NCI-H524 treated with DMSO at 0.1 percent for 48 hours (cell line): Measurements from ENCODE around the gene SMARCB1.

ENCODE experiments used
- DNase-seq: peaks from one replicate; lab custom pipeline; 2025; lab: John Stamatoyannopoulos, UW

SMARCB1 gene

GRCh38 chr22:23786752-23787599 is at the start of gene SMARCB1:
TSS of gene SMARCB1 (plus strand) at chr22:23786966. CDS start at chr22:23787170, 204 bp downstream.
- DNase-seq: peak; percentile 35

DNA sequence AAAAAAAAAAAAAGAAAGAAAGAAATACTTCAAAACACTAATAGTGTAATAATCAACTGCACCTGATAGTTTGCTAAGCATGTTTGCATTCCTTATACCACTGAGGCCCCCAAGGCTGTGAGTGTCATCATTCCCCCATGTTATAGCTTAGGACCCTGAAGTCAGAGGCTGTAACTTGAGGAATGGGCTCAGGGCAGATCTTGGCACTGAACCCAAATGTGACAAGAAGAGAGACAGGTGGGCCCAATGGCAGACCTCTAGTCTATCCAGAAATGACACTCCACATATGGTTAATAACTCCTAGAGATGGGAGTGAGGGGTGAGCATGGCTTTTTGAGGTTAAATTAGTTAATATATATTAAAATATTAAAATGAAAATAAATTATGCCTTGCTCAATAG is 49.1 kb upstream of the SMARCB1 start:
- DNase-seq: no peak

DNA sequence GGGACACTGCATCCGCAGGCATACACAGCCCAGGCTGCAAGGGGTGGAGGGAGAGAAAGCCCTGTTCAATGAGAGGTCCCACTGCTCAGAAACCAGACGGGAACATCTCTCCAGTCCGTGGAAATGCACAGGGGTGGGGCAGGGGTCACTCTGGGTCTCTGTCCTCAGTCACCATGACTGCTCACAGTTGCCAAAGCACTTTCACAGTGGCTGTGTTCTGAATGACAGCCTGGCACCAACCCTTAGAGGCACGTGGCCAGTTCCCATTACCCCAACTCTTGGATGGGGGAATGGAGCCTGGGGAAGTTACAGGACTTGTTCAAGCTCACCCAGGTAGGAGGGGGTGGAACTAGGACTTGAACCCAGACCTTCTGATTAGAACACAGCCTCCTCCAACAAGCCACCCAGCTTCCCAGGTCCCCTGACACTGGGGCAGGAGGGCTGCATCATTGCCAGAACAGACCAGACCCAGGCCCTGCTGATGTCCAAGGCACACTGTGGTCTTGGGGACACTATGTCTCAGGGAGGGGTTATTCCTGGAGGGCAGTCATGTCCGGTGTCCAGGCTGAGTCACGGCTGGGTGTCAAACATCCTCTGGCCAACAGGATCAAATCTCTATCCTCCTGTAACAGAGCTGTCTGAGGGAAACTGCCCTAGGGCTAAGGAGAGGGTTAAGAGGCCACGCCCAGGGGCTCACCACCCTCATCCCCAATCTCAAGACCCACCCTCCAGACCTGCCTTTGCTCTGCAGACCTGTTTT is 44.1 kb upstream of the SMARCB1 start:
- DNase-seq: no peak

DNA sequence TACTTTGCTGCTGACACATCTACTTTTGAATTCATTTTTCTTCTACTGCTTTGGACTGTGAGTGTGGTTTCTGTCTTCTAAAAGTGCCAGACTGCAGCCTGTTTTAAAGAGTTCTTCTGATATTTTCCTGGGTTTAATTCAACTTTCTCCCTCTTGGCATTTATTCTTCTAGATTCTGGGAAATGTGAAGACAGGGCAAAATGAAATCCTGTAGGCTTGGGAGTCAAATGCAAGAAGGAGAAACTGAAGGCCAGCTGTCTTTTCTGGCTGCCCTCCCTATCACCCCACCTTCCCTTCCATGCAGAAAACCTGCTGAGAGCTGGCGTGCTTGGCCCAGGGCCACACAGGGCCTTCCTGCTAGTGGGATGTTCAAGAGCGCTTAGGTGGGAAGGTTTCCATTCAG is 43.5 kb upstream of the SMARCB1 start:
- DNase-seq: no peak

DNA sequence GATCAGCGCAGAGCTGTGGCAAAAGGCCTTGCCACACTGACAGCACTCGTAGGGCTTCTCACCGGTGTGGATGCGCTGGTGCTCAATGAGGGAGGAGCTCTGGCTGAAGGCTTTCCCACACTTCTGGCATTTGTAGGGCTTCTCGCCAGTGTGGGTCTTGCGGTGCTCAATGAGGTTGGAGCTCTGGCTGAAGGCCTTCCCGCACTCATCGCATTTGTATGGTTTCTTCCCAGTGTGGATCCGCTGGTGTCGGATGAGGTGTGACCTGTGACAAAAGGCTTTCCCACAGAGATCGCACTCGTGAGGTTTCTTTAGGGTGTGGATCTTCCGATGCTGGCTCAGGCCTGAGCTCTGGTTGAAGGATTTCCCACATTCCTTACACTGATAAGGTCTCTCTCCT is 42.8 kb upstream of the SMARCB1 start:
- no peak for DNase-seq

DNA sequence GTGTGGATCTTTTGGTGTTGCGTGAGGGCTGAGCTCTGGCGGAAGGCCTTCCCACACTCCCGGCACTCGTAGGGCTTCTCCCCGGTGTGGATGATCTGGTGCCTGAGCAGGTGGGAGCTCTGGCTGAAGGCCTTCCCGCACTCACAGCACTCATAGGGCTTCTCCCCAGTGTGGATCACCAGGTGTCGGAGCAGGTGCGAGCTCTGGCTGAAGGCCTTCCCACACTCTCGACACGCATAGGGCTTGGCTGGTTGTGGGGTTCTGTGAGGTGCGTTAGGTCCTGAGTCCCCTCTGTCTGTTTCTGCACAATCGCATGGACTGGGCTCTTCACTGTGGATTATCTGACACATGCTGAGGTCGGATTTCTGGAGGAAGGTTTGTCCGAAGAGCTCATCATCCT is 42.3 kb upstream of the SMARCB1 start:
- DNase-seq: no peak

DNA sequence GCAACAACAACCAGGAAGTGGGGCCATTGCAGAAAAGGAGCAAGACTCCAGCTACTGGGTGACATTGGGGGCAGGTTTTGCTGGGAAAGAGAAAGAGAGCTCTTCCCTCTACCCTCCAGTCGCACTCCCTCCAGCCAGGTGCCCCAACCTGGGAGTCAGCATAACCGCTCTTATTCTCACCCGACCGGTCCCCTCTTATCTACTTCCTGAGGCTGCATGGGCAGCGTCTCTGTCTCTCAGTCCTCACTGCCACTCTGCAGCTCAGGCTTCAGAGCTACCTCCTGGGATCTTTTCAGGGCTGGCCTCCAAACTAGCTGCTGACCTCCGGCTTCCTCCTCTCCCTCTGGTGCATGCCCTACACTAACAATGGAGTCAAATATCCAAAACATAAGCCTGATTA is 41.0 kb upstream of the SMARCB1 start:
- no peak for DNase-seq

DNA sequence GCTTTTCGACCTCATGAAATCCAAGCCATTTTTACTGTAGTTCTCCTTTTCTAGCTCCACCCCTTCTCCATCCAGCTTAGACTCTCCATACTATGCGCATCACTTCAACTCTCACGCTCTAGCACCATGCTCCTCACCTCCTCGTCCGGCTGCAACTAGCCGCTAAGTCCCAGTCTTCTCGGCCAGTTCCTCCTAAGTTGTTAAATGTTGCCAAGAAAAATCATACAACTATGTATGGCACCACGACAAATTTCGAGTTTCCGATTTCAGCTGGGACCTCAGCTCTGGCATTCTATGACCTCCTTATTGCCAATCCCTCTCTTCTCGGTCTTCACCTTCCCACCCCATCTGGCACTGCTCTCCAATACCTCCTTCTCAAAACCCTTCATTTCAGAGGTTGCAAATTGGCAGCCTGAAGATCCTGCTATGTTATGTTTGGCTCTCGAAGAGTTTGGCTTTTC is 36.9 kb upstream of the SMARCB1 start:
- DNase-seq: no peak

DNA sequence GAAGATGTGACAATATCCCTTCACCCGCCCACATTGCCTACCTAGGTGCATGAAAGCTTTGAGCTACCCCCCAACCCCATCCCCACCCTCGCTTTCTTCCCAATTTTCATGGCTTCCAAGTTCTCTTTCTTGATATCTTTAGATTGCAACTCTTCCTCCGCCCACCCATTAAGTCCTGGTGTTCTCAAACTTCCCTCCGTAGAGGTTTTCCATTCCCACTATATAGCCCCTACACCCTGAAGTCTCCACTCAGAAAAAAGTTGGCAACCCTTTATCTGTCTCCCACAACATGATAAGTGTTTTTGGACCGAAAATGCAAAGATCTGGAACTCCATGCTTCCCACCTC is 36.4 kb upstream of the SMARCB1 start:
- DNase-seq: no peak

DNA sequence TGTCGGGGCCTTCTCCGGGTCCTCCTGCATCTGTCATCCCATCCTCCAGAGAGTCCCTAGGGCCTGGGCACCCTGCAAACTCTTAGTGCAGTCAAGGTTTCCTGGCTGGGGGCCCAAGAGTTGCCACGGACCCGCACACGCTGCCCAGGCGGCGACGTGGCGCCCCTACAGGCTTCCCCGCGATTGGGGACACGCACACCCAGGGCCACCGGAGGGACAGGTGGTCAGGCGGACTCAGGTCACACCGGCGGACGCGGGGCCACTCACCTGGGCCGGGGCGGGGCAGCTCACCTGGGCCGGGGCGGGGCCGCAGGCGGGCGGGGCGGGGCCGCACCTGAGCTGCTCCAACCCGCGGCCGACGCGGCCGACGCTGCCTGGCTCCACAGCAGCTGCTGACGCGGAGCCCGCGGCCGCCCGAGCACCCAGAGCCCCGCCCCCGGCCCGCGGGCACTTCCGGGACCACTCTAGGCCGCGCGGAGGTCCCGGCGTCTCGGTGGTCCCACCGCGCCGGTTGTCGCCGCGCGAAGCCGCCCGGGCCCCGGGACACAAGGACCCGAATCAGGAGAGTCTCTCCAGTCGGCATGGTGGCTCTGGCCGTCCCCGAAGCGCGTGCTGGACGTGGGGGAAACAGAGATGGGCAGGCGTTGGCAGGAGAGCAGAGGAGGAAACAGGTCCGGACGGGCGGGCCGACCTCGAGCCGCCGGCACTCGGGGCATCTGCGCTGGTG is 35.9 kb upstream of the SMARCB1 start, which contains the start of gene ZNF70:
Gene ZNF70 (minus strand): TSS at position 399 of the 727 bp plus-strand sequence. CDS start 5,972 bp downstream, outside the sequence.
- DNase-seq: no peak

- no peak for DNase-seq
Measured at GRCh38 chr22:23751441-23751996, 35.2 kb upstream of the SMARCB1 start.

DNA sequence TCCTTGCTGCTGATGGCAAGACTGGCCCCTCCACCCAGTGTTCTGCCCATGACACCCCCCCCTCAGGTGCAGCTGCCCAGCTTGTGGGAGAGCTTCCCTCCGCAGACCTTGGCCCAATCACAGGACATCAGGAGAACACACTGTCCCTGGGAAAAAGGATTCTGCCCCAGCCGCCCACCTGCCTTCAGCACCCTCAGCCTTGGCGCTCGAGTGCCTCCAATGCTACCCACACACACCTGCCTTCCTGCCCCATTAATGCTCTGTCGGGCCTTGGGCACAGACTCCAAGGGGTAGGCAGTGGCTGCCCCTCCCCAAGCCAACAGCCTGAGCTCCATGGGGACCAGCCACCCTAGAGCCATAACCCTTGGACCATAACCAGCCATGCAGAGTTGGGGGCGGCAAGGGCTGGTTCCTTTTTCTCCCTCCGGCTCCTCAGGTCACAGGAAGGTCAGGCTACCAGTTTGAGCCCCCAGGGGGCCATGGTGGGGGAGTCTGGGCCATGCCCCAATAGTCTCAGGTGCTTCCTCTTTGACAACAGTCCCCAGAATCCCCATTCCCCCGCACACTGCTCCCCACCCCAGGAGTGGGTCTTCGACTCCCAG is 34.6 kb upstream of the SMARCB1 start:
- DNase-seq: no peak

GRCh38 chr22:23752750-23753149 is 34.0 kb upstream of the SMARCB1 start:
- DNase-seq: no peak

DNA sequence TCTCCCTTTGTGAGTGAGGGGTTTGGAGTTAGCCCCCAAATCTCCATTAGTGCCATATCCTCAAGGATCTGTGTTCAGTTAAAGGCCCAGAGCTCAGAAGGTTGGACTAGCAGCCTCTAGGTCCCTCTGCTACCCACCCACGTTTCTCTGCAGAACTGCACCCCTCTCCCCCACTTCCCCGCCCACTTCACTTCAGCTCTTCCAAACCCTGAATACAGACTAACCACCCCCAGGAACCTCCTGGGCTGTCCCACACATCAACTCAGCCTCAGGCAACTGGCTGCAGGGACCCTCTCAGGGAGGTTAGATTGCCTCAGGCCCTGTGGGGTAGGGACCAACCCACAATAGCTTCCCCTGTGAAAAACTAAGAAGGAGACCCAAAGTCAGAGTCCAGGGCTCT is 33.4 kb upstream of the SMARCB1 start:
- no peak for DNase-seq

DNA sequence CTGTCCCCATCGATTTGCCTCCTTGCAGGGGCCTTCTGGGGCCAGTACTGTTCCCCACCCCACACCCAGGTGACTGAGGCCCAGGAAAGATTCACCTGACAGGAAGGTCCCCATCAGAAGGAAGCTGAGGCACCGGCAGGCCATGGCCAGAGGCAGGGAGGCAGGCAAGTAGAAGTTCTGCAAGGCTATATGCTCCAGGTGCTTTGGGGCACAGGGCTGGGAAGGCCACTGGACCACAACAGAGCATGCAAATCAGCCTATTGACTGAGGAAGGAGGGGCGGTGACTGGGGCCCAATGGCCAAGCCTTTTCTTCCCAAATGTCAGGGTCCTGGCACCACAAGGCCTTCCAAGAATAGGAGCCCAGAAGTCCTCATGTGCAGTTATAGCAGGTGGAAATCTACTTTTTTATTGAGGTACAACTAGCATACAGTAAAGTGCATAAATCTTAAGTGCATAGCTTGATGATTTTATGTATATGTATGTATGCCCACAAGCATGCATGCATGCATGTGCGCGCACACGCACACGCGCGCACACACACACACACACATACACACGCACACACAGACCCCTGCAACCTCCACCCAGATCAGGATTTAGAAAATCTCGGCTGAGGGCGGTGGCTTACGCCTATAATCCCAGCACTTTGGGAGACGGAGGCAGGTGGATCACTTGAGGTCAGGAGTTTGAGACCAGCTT is 32.4 kb upstream of the SMARCB1 start, which contains the start of gene VPREB3:
Gene VPREB3 (minus strand): TSS at position 206 of the 700 bp plus-strand sequence. CDS start 62 bp downstream, at position 144.
- DNase-seq: no peak

DNA sequence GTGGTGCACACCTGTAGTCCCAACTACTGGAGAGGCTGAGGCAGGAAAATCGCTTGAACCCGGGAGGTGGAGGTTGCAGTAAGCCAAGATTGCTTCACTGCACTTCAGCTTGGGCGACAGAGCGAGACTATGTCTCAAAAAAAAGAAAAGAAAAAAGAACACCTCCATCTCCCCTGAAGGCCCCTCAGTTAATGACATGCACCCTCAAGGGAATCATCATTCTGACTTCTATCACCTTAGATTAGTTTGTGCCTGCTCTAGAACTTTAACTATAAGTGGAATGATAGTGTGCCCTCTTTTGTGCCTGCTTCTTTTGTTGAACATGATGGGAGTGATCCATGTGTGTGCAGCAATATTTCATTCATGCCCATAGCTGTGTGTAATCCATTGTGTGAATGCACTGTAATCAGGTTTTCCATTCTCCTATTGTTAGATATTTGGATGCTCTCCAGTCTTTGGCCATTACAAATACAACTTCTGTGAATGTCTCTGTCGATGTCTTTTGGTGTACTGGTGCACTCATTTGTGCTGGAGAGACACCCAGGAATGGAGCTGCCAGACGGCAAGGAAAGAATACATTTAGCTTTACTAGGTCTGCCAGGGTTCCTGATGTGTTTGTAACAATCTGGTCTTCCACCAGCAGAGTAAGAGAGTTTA is 31.7 kb upstream of the SMARCB1 start:
- no peak for DNase-seq

- DNase-seq: no peak
Measured at GRCh38 chr22:23755711-23756110, 31.1 kb upstream of the SMARCB1 start.

GRCh38 chr22:23756891-23757290 is 29.9 kb upstream of the SMARCB1 start:
- no peak for DNase-seq

DNA sequence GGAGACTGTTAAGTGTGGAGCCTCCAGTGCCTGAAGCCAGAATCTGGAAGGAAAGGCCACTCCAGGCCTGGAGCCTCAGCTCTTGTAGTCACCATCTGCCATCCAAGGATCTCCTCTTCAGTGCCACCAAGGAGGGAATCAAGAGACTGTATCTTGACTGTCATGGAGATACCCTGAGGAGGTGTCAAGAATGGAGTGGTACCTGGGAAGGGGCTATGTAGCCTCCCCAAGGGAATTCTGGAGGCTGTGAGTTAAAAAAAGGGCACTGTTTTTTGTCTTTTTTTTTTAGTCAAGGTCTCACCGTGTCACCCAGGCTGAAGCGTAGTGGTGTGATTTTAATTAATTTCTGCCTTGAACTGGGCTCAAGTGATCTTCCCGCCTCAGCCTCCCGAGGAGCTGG is 27.2 kb upstream of the SMARCB1 start:
- DNase-seq: no peak

DNA sequence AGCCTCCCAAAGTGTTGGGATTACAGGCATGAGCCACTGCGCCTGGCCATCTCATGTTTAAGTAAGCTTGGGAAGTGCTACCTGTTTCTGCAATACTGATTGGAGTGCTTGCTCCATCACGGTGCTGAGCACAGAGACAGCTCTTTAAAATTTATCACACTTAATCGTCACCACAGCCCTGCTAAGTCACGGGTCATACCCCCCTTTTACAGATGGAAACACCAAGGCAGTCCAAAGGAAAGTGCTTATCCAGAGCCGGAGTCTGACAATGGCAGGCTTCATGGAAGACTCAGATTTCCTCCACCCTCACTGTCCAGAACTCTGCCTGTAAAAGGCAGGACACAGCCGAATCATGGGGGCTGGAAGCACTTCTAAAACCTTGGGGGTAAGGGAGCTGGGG is 26.7 kb upstream of the SMARCB1 start:
- no peak for DNase-seq
